GM12872 (cell line): ENCODE measurements around the gene IL16.

Experiments
- CTCF ChIP-seq: IDR thresholded peaks from 3 replicates; pipeline ENCODE4 v1.5.1; 2011; ENCODE audit warnings: low read depth, mild to moderate bottlenecking, low read length, moderate library complexity; ENCODE audit not compliant: insufficient read depth

IL16 gene

GRCh38 chr15:81337713-81338157 is 141.1 kb downstream of the IL16 start:
- TF ChIP-seq CTCF, result no peak

GRCh38 chr15:81338170-81339007 is 141.7 kb downstream of the IL16 start:
- no peak for TF ChIP-seq CTCF

- TF ChIP-seq CTCF, result no peak
These were observed 142.6 kb downstream of the IL16 start for GRCh38 chr15:81339321-81339720.

- no peak for TF ChIP-seq CTCF
These were observed 143.2 kb downstream of the IL16 start for GRCh38 chr15:81339851-81340250.

GRCh38 chr15:81341351-81341750 is 144.7 kb downstream of the IL16 start:
- no peak for TF ChIP-seq CTCF

- TF ChIP-seq CTCF, result no peak
These were observed 146.7 kb downstream of the IL16 start for GRCh38 chr15:81343371-81343770.

GRCh38 chr15:81346611-81347010 is 149.9 kb downstream of the IL16 start:
- no peak for TF ChIP-seq CTCF
